H1 (cell line): ENCODE results near the gene RFX2. TPM values are rescaled to one million over a fixed set of nuclear protein-coding genes. Genes with fewer than 3 reads are reported as not detected.

Experiments
- CTCF ChIA-PET: fragments of 300-600 bp; sonication (Branson Sonifier 250); formaldehyde crosslinking; loops from one replicate; lab custom pipeline; 2021; ENCODE audit not compliant: partially characterized antibody; lab: Charles Lee
- POLR2A ChIA-PET: fragments of 300-600 bp; sonication (Branson Sonifier 250); formaldehyde crosslinking; loops from one replicate; lab custom pipeline; 2021; ENCODE audit warnings: inconsistent platforms; ENCODE audit not compliant: partially characterized antibody; lab: Charles Lee
- DNase-seq, 2 experiments: peaks; one replicate each; pipeline versions ENCODE4 v3.0.0 to v3.0.0-alpha.2; 2010 to 2022; ENCODE audit warnings: low spot score in 2 of 2, low read depth in 1 of 2, mixed read lengths in 1 of 2
- FAIRE-seq: peaks from 2 replicates; lab custom pipeline; 2011; peaks lifted over from hg19 to GRCh38; lab: Jason Lieb, UNC
- H2AFZ ChIP-seq: 2 replicates; pipeline ENCODE4 v1.8.1; 2012; ENCODE audit warnings: low read length, inconsistent platforms
- H2AK5ac ChIP-seq: 2 replicates; pipeline ENCODE4 v1.6.1; 2013; ENCODE audit warnings: low read depth, low read length
- H2BK120ac ChIP-seq: replicated peaks from 2 replicates; pipeline ENCODE3; 2013; ENCODE audit warnings: low read depth, low read length, inconsistent platforms
- H2BK12ac ChIP-seq: 2 replicates; pipeline ENCODE4 v1.6.1; 2013; ENCODE audit warnings: low read depth, low read length
- H2BK15ac ChIP-seq: 2 replicates; pipeline ENCODE4 v1.6.1; 2013; ENCODE audit warnings: low read length
- H2BK20ac ChIP-seq: 2 replicates; pipeline ENCODE4 v1.6.1; 2013; ENCODE audit warnings: low read length
- H2BK5ac ChIP-seq: 2 replicates; pipeline ENCODE4 v1.6.1; 2013; ENCODE audit warnings: low read depth, low read length
- H3K14ac ChIP-seq: 2 replicates; pipeline ENCODE4 v1.6.1; 2013; ENCODE audit warnings: inconsistent platforms; ENCODE audit not compliant: insufficient read length
- H3K18ac ChIP-seq: 2 replicates; pipeline ENCODE4 v1.6.1; 2013; ENCODE audit warnings: low read length; ENCODE audit errors: extremely low read depth
- H3K23ac ChIP-seq: 2 replicates; pipeline ENCODE4 v1.6.1; 2013; ENCODE audit warnings: inconsistent platforms; ENCODE audit not compliant: insufficient read length
- H3K23me2 ChIP-seq: 2 replicates; pipeline ENCODE4 v1.6.1; 2013; ENCODE audit warnings: low read depth, low read length
- H3K27ac ChIP-seq: 2 replicates; pipeline ENCODE4 v1.6.1; 2011; ENCODE audit warnings: low read depth, low read length, inconsistent platforms
- H3K27me3 ChIP-seq, 4 experiments: replicated peaks in 1 of 4; 1 replicate in 1 of 4; 2 replicates in 3 of 4; pipeline versions ENCODE4 v1.6.1 to v1.8.1; 2011 to 2013; ENCODE audit warnings: low read length in 3 of 4, mild to moderate bottlenecking in 3 of 4, inconsistent platforms in 2 of 4, mixed read lengths in 2 of 4, moderate library complexity in 1 of 4; ENCODE audit not compliant: control insufficient read depth in 3 of 4, insufficient read depth in 3 of 4; ENCODE audit errors: extremely low read depth in 1 of 4
- H3K36me3 ChIP-seq, 4 experiments: 2 replicates each; pipeline versions ENCODE4 v1.6.1 to v1.8.1; 2011 to 2013; ENCODE audit warnings: mild to moderate bottlenecking in 4 of 4, low read length in 3 of 4, moderate library complexity in 2 of 4, control low read depth in 1 of 4, inconsistent platforms in 1 of 4; ENCODE audit not compliant: insufficient read depth in 4 of 4, control insufficient read depth in 2 of 4
- H3K4ac ChIP-seq: replicated peaks from 2 replicates; pipeline ENCODE3; 2013; ENCODE audit warnings: low read length, low read depth, mixed read lengths, inconsistent platforms; ENCODE audit not compliant: insufficient read length
- H3K4me1 ChIP-seq, 4 experiments: replicated peaks in 1 of 4; 1 replicate in 1 of 4; 2 replicates in 3 of 4; pipeline versions ENCODE4 v1.6.1 to v1.8.1; 2011 to 2013; ENCODE audit warnings: low read length in 3 of 4, inconsistent platforms in 2 of 4, mixed read lengths in 1 of 4; ENCODE audit not compliant: insufficient read depth in 4 of 4, control insufficient read depth in 3 of 4
- H3K4me2 ChIP-seq, 2 experiments: 2 replicates each; pipeline versions ENCODE4 v1.6.1 to v1.8.1; 2011 to 2013; ENCODE audit warnings: low read depth in 2 of 2, low read length in 2 of 2, control low read depth in 1 of 2, inconsistent platforms in 1 of 2, mild to moderate bottlenecking in 1 of 2; ENCODE audit not compliant: insufficient read depth in 1 of 2
- H3K4me3 ChIP-seq, 4 experiments: fragments of 200-600, 300-600 bp in 1 of 4; sonication (generic), shearing (Covaris generic), sonication (Bioruptor Twin) in 1 of 4; 2 replicates each; pipeline versions ENCODE4 v1.5.1 to v1.8.1; 2011 to 2016; ENCODE audit warnings: low read length in 4 of 4, low read depth in 3 of 4, control low read depth in 2 of 4, inconsistent platforms in 2 of 4, mild to moderate bottlenecking in 2 of 4, mixed read lengths in 1 of 4, moderate library complexity in 1 of 4; ENCODE audit not compliant: insufficient read depth in 2 of 4; ENCODE audit errors: extremely low read depth in 1 of 4
- H3K56ac ChIP-seq: replicated peaks from 2 replicates; pipeline ENCODE3; 2013; ENCODE audit warnings: low read depth, mild to moderate bottlenecking, mixed read lengths, low read length, inconsistent platforms; ENCODE audit not compliant: insufficient read length
- H3K79me1 ChIP-seq: 2 replicates; pipeline ENCODE4 v1.6.1; 2013; ENCODE audit warnings: low read depth, low read length, control low read depth
- H3K79me2 ChIP-seq, 2 experiments: 2 replicates each; pipeline versions ENCODE4 v1.6.1 to v1.8.1; 2012 to 2013; ENCODE audit warnings: low read length in 2 of 2, mild to moderate bottlenecking in 2 of 2, inconsistent platforms in 1 of 2; ENCODE audit not compliant: insufficient read depth in 2 of 2, control insufficient read depth in 1 of 2
- H3K9ac ChIP-seq, 4 experiments: replicated peaks in 1 of 4; 1 replicate in 1 of 4; 2 replicates in 3 of 4; pipeline versions ENCODE4 v1.6.1 to v1.8.1; 2011 to 2013; ENCODE audit warnings: low read depth in 3 of 4, low read length in 3 of 4, control low read depth in 2 of 4, mild to moderate bottlenecking in 2 of 4, moderate library complexity in 2 of 4, inconsistent platforms in 1 of 4; ENCODE audit errors: extremely low read depth in 1 of 4
- H3K9me3 ChIP-seq, 2 experiments: 2 replicates each; pipeline versions ENCODE4 v1.6.1 to v1.8.1; 2012 to 2013; ENCODE audit warnings: mild to moderate bottlenecking in 2 of 2, moderate library complexity in 2 of 2, control low read depth in 1 of 2, inconsistent platforms in 1 of 2, low read depth in 1 of 2, low read length in 1 of 2, mixed read lengths in 1 of 2; ENCODE audit not compliant: insufficient read depth in 2 of 2
- H4K20me1 ChIP-seq, 2 experiments: replicated peaks in 1 of 2; 2 replicates each; pipeline versions ENCODE3 to v1.8.1; 2011 to 2013; ENCODE audit warnings: inconsistent platforms in 2 of 2, low read length in 2 of 2, mild to moderate bottlenecking in 1 of 2; ENCODE audit not compliant: insufficient read depth in 2 of 2, control insufficient read depth in 1 of 2
- H4K5ac ChIP-seq: 2 replicates; pipeline ENCODE4 v1.6.1; 2013; ENCODE audit warnings: low read length, low read depth, mixed read lengths, inconsistent platforms; ENCODE audit not compliant: insufficient read length
- H4K8ac ChIP-seq: 2 replicates; pipeline ENCODE4 v1.8.0; 2013; ENCODE audit warnings: mild to moderate bottlenecking, moderate library complexity, low read length, inconsistent platforms; ENCODE audit not compliant: insufficient read depth; ENCODE audit errors: extremely low read depth
- H4K91ac ChIP-seq: replicated peaks from 2 replicates; pipeline ENCODE3; 2013; ENCODE audit warnings: low read length, mixed read lengths, inconsistent platforms; ENCODE audit not compliant: insufficient read length
- KDM1A ChIP-seq: fragments of 200-600, 300-600 bp; sonication (generic); IDR thresholded peaks from 2 replicates; pipeline ENCODE4 v1.7.1; 2016; ENCODE audit warnings: mild to moderate bottlenecking, low read length, borderline replicate concordance
- SIX5 ChIP-seq: IDR thresholded peaks from 2 replicates; pipeline ENCODE4 v1.6.1; 2011; ENCODE audit warnings: mild to moderate bottlenecking, low read depth, low read length
- WGBS, 2 experiments: shearing (Covaris generic) in 1 of 2; methylation state at CpG; one replicate each; pipeline versions ENCODE4 v1.1.6 to v1.1.7; 2013 to 2015; ENCODE audit warnings: low lambda C conversion rate in 2 of 2, mixed read lengths in 2 of 2, inconsistent platforms in 1 of 2, low coverage in 1 of 2, missing lambda C conversion rate in 1 of 2; ENCODE audit not compliant: insufficient replicate concordance in 2 of 2, insufficient coverage in 1 of 2, insufficient read length in 1 of 2; ENCODE audit errors: extremely low coverage in 1 of 2, missing lambda C conversion rate in 1 of 2; 5-methylcytosine and 5-hydroxymethylcytosine counted together
- polyA plus RNA-seq, 7 experiments: library from polyadenylated mRNA; depleted of rRNA in 3 of 7; stranded (reverse) in 5 of 7; unstranded in 2 of 7; fragments of >200 nt in 5 of 7; fragments of 200-250 nt in 2 of 7; gene quantifications; 1 replicate in 5 of 7; 2 replicates in 1 of 7; 4 replicates in 1 of 7; pipeline versions ENCODE4 v1.2.1 to v1.2.3, GENCODE V29; 2011 to 2013; ENCODE audit warnings: missing spikeins in 2 of 7, mixed read lengths in 2 of 7
- total RNA-seq: library from RNA; stranded (reverse); fragmentation: NEBNext Ultra II Directional; extraction: Animal tissue kit (Norgen Biotek cat#: 25700); gene quantifications from 2 replicates; pipeline ENCODE4 v1.2.1, GENCODE V29; 2021

Gene RFX2
- total and polyA plus RNA-seq, 2 of the 8 experiments (the other 6 are each of a cell fraction or from before 2014, with no cell fraction given): 4.8 to 5.3 TPM

DNA sequence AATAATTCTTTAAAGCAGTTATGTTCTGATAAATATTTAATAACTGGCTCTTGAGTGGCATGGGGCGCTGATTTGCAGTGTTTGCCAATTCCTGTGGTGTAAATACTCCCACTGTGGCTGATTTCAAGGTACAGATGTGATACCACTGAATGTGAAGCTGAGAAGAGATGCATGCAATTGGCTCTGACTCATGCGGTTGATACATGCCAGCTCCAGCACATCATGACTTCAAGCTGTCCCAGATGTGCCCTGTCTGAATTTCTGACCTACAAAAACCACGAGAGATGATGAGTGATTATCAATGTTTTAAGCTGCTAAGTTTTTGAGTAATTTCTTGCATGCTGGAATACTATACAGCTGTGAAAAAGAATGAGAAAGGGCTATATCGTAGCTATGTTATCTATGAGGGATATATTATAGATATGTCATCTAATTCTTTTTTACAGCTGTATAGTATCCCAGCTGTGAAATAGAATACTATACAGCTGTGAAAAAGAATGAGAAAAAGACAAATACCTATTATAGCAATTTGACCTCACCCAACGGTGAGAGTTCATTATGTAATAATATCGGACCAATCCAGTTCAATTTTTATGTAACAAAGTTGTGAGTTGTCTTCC is 17.5 kb upstream of the RFX2 start:
- Histone ChIP-seq H4K20me1 (peaks cover 0 to 2% of the 10 kb centered on the region in 2 experiments), H3K14ac (no peak overlapping the region), H2BK15ac (no peak overlapping the region), H2BK20ac (no peak overlapping the region), H3K4me2 (no peak overlapping the region), H2BK5ac (no peak overlapping the region), H3K4ac (no peak overlapping the region), H3K27me3 (no peaks in the 10 kb centered on the region; a peak in 1 of 7 replicates), H3K23me2 (peaks cover 11% of the 10 kb centered on the region; the same call in 1 of the 2 replicates), H2BK12ac (no peak overlapping the region), H2BK120ac (no peak overlapping the region), H3K4me3 (no peak overlapping the region), H3K27ac (no peak overlapping the region), H4K8ac (no peak overlapping the region), H3K9ac (no peak overlapping the region), H4K5ac (no peak overlapping the region), H3K23ac (no peak overlapping the region), H3K18ac (no peak overlapping the region)
- 87% methylated on average over 6 of the region's 6 CpGs; no CpG with 5 or more reads in 1 of the 2 experiments for WGBS, 2 experiments
- ChIA-PET CTCF (interaction anchor here (0.5 to 5.2 kb wide), 9 partner anchors 13 to 763 kb away, joined by 3 to 40 read pairs (median 4); no protein-coding TSS in a partner anchor), POLR2A (no interaction called here)
- DNase-seq: no peak
- 0 out of 2 replicates have a peak, but pooled peaks have one; percentile 65 for TF ChIP-seq KDM1A
- no peak for TF ChIP-seq SIX5
- TF ChIP-seq, all 59 proteins: peak for 1
- no peak overlapping the region for H4K91ac ChIP-seq
- H3K79me1 ChIP-seq: no peaks in the 10 kb centered on the region
- H3K36me3 ChIP-seq: no peaks in the 10 kb centered on the region; a peak in 1 of 8 replicates
- H3K9me3 ChIP-seq: peaks cover 12 to 28% of the 10 kb centered on the region in 2 experiments
- no peak overlapping the region; the same call in 1 of the 2 replicates for H2AK5ac ChIP-seq
- H3K56ac ChIP-seq: no peak overlapping the region
- H2AFZ ChIP-seq: no peak overlapping the region
- no peaks in the 10 kb centered on the region for H3K79me2 ChIP-seq
- H3K4me1 ChIP-seq: no peaks in the 10 kb centered on the region
- no peak for FAIRE-seq
